Esophagus muscularis mucosa (tissue), 4 donors: Measurements from ENCODE around the gene TMEM59. TPM values are rescaled to one million over a fixed set of nuclear protein-coding genes. Genes with fewer than 3 reads are reported as not detected.
A peak's percentile ranks its signal among the peaks of the same experiment; 100 is the strongest.

Source experiments
- DNase-seq: peaks from one replicate; pipeline ENCODE4 v3.0.0-alpha.2; 2017; ENCODE audit errors: extremely low spot score
- H3K27ac ChIP-seq, 4 donors: fragments of 200-600 bp; sonication (generic); replicated peaks in 1 of 4; 1 replicate in 3 of 4; 2 replicates in 1 of 4; pipeline ENCODE4 v1.5.1; 2016 to 2019; ENCODE audit warnings: mild to moderate bottlenecking in 1 of 4
- H3K27me3 ChIP-seq, 4 donors: fragments of 200-600 bp; sonication (generic); one replicate each; pipeline versions ENCODE4 v1.5.1 to v1.6.0; 2016 to 2019
- H3K36me3 ChIP-seq, 4 donors: fragments of 200-600 bp; sonication (generic); one replicate each; pipeline ENCODE4 v1.5.1; 2016 to 2019
- H3K4me1 ChIP-seq, 4 donors: fragments of 200-600 bp; sonication (generic); one replicate each; pipeline ENCODE4 v1.5.1; 2016 to 2019
- H3K4me3 ChIP-seq, 4 donors: fragments of 200-600 bp; sonication (generic); 1 replicate in 2 of 4; 2 replicates in 2 of 4; pipeline ENCODE4 v1.5.1; 2016 to 2019; ENCODE audit warnings: mild to moderate bottlenecking in 4 of 4, moderate library complexity in 1 of 4
- H3K9me3 ChIP-seq, 4 donors: fragments of 200-600 bp; sonication (generic); 1 replicate in 3 of 4; 2 replicates in 1 of 4; pipeline ENCODE4 v1.5.1; 2016 to 2019
- EP300 ChIP-seq: sonication (generic); formaldehyde crosslinking; IDR thresholded peaks from one replicate; pipeline ENCODE4 v1.6.1; 2017; ENCODE audit warnings: antibody characterized with exemption
- POLR2A ChIP-seq: fragments of 450-650 bp; IDR thresholded peaks from one replicate; pipeline ENCODE4 v1.6.1; 2017; ENCODE audit warnings: antibody characterized with exemption, moderate library complexity, mild to moderate bottlenecking, low read depth
- POLR2AphosphoS5 ChIP-seq, 2 donors: sonication (generic); formaldehyde crosslinking; IDR thresholded peaks; one replicate each; pipeline ENCODE4 v1.6.1; 2017; ENCODE audit warnings: antibody characterized with exemption in 2 of 2
- WGBS: methylation state at CpG from one replicate; pipeline ENCODE4 v1.1.5; 2018; 5-methylcytosine and 5-hydroxymethylcytosine counted together
- intact Hi-C: fragments of 100-400 bp; cut with DNase I; formaldehyde crosslinking; loops from one replicate; pipeline ENCODE4 v1.15.1; 2023
- total RNA-seq, 4 donors: library from RNA; depleted of rRNA; stranded (reverse); fragments of >200 nt; gene quantifications; one replicate each; pipeline versions ENCODE4 v1.1.0 to v1.2.1, GENCODE V29; 2016
- TF ChIP-seq, protein P1 (sequence below), 3 experiments: fragments of 200-600 bp in 2 of 3; fragments of 450-650 bp in 1 of 3; sonication (generic) in 2 of 3; IDR thresholded peaks; one replicate each; pipeline ENCODE4 v1.5.1; 2017 to 2019; ENCODE audit warnings: antibody characterized with exemption in 3 of 3, mild to moderate bottlenecking in 2 of 3, moderate library complexity in 1 of 3

Gene TMEM59
- total RNA-seq, 4 donors from 2014 or later = 238 to 334 (median 288) TPM

DNA sequence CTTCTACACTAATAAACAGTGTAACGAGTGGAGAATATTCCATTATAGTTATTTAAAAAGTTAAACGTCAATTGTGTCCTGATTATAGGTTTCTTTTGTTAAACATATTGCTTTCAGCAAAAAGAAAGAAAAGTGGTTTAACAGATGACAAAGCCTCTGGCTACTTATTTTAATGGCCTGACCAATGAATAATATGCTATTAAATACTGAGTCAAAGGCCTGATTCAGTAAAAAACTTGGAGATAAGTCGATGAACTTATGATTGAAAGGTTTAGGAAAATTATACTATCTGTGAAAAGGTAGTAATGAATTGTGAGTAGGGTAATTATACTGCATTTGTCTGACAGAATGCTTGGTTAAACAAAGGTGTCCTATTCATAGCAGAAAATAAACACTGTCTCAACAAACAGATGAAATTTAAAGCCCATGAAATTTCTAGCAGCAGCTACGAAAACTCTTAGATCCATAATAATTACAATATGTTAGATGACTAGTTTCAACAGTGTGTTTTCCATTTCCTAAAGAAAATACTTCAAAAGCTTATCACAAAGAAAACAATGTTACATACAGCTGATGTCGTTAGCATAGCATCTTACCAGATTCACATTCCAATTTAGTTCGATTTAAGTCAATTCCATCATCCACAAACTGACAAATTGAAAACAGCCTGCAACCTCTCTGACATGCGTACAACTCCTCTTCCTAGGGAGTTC is 6.2 kb downstream of the TMEM59 start:
- 66% methylated on average over 7 of the region's 7 CpGs for WGBS
- peaks cover 48 to 69% (median 63%) of the 10 kb centered on the region in 4 donors for H3K4me1 ChIP-seq
- intact Hi-C loops = loop anchor here (5.0 kb wide), 1 partner anchor 160 kb away; the partner anchor contains the start of gene YIPF1

DNA sequence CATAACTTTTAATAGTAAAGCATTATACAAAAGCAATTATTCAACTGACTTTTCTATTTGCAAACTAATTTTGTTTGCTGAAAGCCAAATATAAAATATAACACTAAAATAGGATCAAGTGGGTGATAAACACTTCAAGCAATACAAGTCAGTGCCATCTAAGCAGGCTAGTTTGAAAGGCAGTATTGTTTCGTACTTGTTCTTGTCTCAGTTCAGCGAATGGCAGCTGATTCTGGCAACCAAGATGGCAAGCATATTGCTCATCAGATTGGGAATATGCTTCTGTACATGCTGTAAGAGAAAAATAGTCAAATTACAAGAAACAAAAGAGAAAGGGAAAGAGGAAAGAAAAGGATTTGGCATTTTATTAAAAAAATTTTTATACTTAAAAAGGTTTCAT is 7.5 kb downstream of the TMEM59 start:
- H3K4me1 ChIP-seq = peaks cover 35 to 56% (median 50%) of the 10 kb centered on the region in 4 donors
- TF ChIP-seq EP300 = no peak
- no peak for TF ChIP-seq POLR2A
- TF ChIP-seq, protein P1, sequence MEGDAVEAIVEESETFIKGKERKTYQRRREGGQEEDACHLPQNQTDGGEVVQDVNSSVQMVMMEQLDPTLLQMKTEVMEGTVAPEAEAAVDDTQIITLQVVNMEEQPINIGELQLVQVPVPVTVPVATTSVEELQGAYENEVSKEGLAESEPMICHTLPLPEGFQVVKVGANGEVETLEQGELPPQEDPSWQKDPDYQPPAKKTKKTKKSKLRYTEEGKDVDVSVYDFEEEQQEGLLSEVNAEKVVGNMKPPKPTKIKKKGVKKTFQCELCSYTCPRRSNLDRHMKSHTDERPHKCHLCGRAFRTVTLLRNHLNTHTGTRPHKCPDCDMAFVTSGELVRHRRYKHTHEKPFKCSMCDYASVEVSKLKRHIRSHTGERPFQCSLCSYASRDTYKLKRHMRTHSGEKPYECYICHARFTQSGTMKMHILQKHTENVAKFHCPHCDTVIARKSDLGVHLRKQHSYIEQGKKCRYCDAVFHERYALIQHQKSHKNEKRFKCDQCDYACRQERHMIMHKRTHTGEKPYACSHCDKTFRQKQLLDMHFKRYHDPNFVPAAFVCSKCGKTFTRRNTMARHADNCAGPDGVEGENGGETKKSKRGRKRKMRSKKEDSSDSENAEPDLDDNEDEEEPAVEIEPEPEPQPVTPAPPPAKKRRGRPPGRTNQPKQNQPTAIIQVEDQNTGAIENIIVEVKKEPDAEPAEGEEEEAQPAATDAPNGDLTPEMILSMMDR (IDR thresholded peaks at IDR 0.05) = no peak
- no peak for TF ChIP-seq POLR2AphosphoS5 (IDR thresholded peaks at IDR 0.05)
- DNase-seq = no peak
- H3K27me3 ChIP-seq = no peaks in the 10 kb centered on the region
- peaks cover 25 to 40% (median 32%) of the 10 kb centered on the region in 4 donors for H3K36me3 ChIP-seq
- intact Hi-C loops = loop anchor here (5.0 kb wide), 1 partner anchor 158 kb away; the partner anchor contains the start of gene YIPF1
- H3K27ac ChIP-seq = no peak overlapping the region
- no peaks in the 10 kb centered on the region for H3K9me3 ChIP-seq
- H3K4me3 ChIP-seq = no peak overlapping the region
- 91% methylated on average over 2 of the region's 2 CpGs for WGBS

More for the DNA sequence above, 6.2 kb downstream of the TMEM59 start:
- H3K4me3 ChIP-seq = no peak overlapping the region
- H3K36me3 ChIP-seq = peaks cover 14 to 27% (median 19%) of the 10 kb centered on the region in 4 donors
- H3K9me3 ChIP-seq = no peaks in the 10 kb centered on the region
- no peaks in the 10 kb centered on the region for H3K27me3 ChIP-seq
- peak overlapping the region in 3 of 4 donors; percentile 4 to 23 (median 5) for H3K27ac ChIP-seq
- TF ChIP-seq, protein P1 (IDR thresholded peaks at IDR 0.05) = no peak
- TF ChIP-seq POLR2A = no peak
- no peak for TF ChIP-seq POLR2AphosphoS5 (IDR thresholded peaks at IDR 0.05)
- TF ChIP-seq EP300 = no peak
- no peak for DNase-seq

DNA sequence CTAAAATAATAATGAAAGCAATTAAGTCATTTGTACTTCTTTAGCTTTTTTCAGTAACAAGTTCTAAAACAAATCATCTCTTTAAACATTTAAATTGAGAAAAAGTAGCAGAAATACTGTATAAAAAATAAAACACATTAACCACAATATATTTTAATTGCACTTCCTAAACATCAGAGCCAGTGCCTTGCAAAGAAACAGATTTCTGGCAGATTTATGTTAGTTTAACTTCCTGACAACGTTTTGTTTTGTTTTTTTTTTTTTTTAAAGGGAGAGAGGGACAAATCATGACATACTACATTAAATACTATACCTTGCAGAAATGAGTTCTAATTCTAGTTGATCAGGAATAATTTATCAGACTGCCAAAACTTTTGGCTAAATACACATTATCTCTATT is 11.2 kb downstream of the TMEM59 start:
- H3K36me3 ChIP-seq = peaks cover 39 to 75% (median 68%) of the 10 kb centered on the region in 4 donors
- WGBS = 15% methylated on average over 1 of the region's 1 CpG
- TF ChIP-seq, protein P1 (IDR thresholded peaks at IDR 0.05) = no peak
- TF ChIP-seq POLR2AphosphoS5 (IDR thresholded peaks at IDR 0.05) (no peak), POLR2A (no peak), EP300 (no peak)
- peaks cover 7 to 19% (median 13%) of the 10 kb centered on the region in 4 donors for H3K4me1 ChIP-seq
- H3K27me3 ChIP-seq = no peaks in the 10 kb centered on the region
- intact Hi-C loops = no loop called here
- H3K27ac ChIP-seq = no peak overlapping the region
- no peaks in the 10 kb centered on the region for H3K9me3 ChIP-seq
- H3K4me3 ChIP-seq = no peak overlapping the region
- DNase-seq = no peak

DNA sequence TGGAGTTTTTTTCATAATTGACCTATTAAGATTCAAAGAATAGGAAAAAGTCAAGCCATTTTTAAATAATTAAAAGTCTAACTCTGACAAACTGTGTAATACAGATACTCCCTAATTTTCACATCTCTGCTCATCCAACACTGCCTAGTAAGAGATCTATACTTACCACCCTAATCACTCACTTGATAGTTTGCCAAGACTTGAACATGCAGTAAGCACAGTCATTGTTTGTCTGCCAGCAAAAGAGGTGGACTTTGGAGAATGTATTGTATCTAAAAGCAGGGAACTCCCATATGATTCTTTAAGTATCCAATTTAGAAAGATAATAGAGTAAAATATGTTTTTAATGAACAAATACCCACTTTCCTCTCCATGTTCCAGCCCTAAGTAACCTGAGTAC is 15.5 kb downstream of the TMEM59 start:
- Histone ChIP-seq H3K27me3 (no peaks in the 10 kb centered on the region), H3K9me3 (no peaks in the 10 kb centered on the region), H3K27ac (no peak overlapping the region), H3K4me1 (no peaks in the 10 kb centered on the region), H3K4me3 (no peak overlapping the region), H3K36me3 (peaks cover 68 to 100% (median 96%) of the 10 kb centered on the region in 4 donors)
- intact Hi-C loops = no loop called here
- TF ChIP-seq POLR2AphosphoS5 (IDR thresholded peaks at IDR 0.05) (no peak), EP300 (no peak)
- no peak for DNase-seq

DNA sequence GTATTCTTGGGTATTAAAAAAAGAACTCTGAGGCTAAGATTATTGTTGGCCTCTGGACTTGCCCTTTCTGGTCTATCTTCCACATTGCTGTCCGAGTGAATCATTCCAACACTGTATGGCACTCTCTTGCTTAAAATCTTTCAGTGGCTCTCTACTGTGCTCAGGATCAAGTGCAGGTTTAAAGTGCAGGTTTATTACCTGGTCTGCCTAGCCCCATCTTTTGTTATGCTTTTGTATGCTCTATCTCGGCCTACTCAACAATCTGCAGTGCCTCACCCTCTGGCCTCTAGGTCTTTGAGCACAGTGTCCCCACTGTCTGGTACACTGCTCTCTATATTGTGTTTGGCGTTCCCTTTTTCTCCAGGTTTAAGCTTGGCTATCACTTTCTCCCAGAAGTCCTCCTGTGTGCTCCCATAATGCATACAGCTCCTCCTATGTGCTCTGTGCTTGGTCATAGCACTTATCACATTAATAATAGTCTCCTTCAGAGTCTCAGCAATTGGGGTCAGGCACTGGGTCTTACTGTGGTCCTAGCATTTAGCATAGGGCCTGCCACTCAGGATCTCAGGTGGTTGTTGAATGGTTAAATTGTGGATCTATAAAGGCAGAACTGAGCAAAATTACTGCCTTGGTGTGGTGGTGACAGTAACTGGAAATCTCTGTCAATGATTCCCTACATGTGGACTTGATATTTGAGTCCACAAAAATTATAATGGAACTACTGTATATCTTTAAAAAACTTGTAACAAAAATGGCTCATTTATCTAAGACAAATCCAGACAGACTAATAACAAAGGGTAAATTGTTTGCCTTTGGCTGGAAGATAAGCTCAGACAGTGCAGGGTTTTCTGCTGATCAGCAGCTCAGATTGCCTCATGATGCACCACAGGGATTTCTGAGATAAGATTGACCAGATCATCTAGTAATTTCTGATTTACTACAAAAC is 24.4 kb downstream of the TMEM59 start:
- H3K27ac ChIP-seq = no peak overlapping the region
- H3K4me3 ChIP-seq = no peak overlapping the region
- H3K27me3 ChIP-seq = no peaks in the 10 kb centered on the region
- no peaks in the 10 kb centered on the region for H3K9me3 ChIP-seq
- H3K36me3 ChIP-seq = peaks cover 28 to 50% (median 40%) of the 10 kb centered on the region in 4 donors
- H3K4me1 ChIP-seq = no peaks in the 10 kb centered on the region
- DNase-seq = no peak
- intact Hi-C loops = no loop called here
- no peak for TF ChIP-seq EP300
- TF ChIP-seq POLR2AphosphoS5 (IDR thresholded peaks at IDR 0.05) = no peak
- no peak for TF ChIP-seq POLR2A
- WGBS = 88% methylated on average over 3 of the region's 3 CpGs
